Esophagus squamous epithelium (tissue), 4 donors: Measurements from ENCODE around the gene PPARG.

ENCODE experiments used
- CTCF ChIP-seq, 6 experiments: fragments of 450-650 bp in 4 of 6; fragments of 200-600 bp in 2 of 6; sonication (generic) in 2 of 6; IDR thresholded peaks; one replicate each; pipeline ENCODE4 v1.5.1; 2016 to 2019; ENCODE audit warnings: antibody characterized with exemption in 6 of 6, mild to moderate bottlenecking in 4 of 6, moderate library complexity in 4 of 6
- POLR2A ChIP-seq, 4 donors: fragments of 450-650 bp; IDR thresholded peaks; one replicate each; pipeline ENCODE4 v1.6.1; 2017; ENCODE audit warnings: antibody characterized with exemption in 4 of 4, mild to moderate bottlenecking in 4 of 4, moderate library complexity in 3 of 4

DNA sequence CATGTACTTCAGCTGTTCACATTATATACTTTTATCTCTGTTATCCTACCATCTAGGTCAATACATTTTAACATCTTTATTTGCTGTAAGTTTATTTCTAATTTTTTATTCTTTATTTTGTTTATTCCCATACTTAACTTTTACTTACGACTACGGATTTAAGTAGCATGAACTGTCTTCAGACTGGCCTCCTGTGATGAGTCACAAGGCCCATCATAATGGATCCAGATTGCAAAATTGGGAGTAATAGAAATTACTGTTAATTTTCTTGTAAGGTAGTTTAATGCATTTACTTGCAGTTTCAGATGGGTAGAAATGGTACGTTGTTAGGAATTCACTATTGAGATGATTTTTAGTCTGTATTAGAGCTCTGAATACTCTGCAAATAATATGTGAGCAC lies 45.9 kb downstream of the PPARG start:
- no peak for TF ChIP-seq POLR2A (IDR thresholded peaks at IDR 0.05)
- no peak for TF ChIP-seq CTCF (IDR thresholded peaks at IDR 0.05)
